Mammary epithelial cell (primary cell): ENCODE data around the gene CCDC50.

ENCODE experiments used
- CTCF ChIP-seq, 2 donors: IDR thresholded peaks in 1 of 2; conservative IDR thresholded peaks in 1 of 2; 2 replicates each; pipeline ENCODE4 v1.5.1; 2011 to 2012; ENCODE audit warnings: inconsistent platforms in 2 of 2, low read length in 2 of 2, mild to moderate bottlenecking in 2 of 2, control low read depth in 1 of 2, low read depth in 1 of 2; ENCODE audit not compliant: insufficient read depth in 1 of 2; ENCODE audit errors: extremely low read depth in 1 of 2
- EZH2 ChIP-seq: IDR thresholded peaks from 2 replicates; pipeline ENCODE4 v1.6.1; 2012; ENCODE audit warnings: low read length, inconsistent platforms, borderline replicate concordance

- TF ChIP-seq CTCF (conservative IDR thresholded peaks at IDR 0.05 in 1 of 2, IDR thresholded peaks at IDR 0.05 in 1 of 2; ENCODE audit: extremely low read depth in 1 of 2, insufficient read depth in 1 of 2, low read depth in 1 of 2, low read length in 2 of 2) (no peak), EZH2 (no peak)
Observed at GRCh38 chr3:191434024-191434423, 104.8 kb downstream of the CCDC50 start.
